CD4-positive, alpha-beta memory T cell (primary cell): Measurements from ENCODE around the gene SEZ6L. TPM values are rescaled to one million over a fixed set of nuclear protein-coding genes. Genes with fewer than 3 reads are reported as not detected.
A peak's percentile ranks its signal among the peaks of the same experiment; 100 is the strongest.

Experiments
- CTCF ChIA-PET: fragments of 350-600 bp; sonication (Branson Sonifier 250); formaldehyde crosslinking; loops from one replicate; lab custom pipeline; 2021; ENCODE audit warnings: inconsistent platforms; ENCODE audit not compliant: partially characterized antibody; lab: Charles Lee
- POLR2A ChIA-PET: fragments of 350-600 bp; sonication (Branson Sonifier 250); formaldehyde crosslinking; loops from one replicate; lab custom pipeline; 2021; ENCODE audit not compliant: partially characterized antibody; lab: Charles Lee
- DNase-seq, 5 donors: peaks; one replicate each; pipeline versions ENCODE4 v3.0.0 to v3.0.0-alpha.2; 2020 to 2022; ENCODE audit warnings: mixed read lengths in 1 of 5
- H3K27ac ChIP-seq: one replicate; pipeline ENCODE4 v1.7.0; 2013; ENCODE audit warnings: low read depth, low read length
- H3K27me3 ChIP-seq: 2 replicates; pipeline ENCODE4 v1.7.0; 2013; ENCODE audit warnings: mild to moderate bottlenecking, low read length, moderate library complexity; ENCODE audit not compliant: insufficient read depth
- H3K36me3 ChIP-seq: 2 replicates; pipeline ENCODE4 v1.7.0; 2013; ENCODE audit warnings: mild to moderate bottlenecking, low read length, moderate library complexity; ENCODE audit not compliant: insufficient read depth
- H3K4me1 ChIP-seq: 2 replicates; pipeline ENCODE4 v1.7.0; 2013; ENCODE audit warnings: mild to moderate bottlenecking, low read length, moderate library complexity; ENCODE audit not compliant: insufficient read depth
- H3K4me3 ChIP-seq, 2 donors: one replicate each; pipeline ENCODE4 v1.7.0; 2013; ENCODE audit warnings: low read length in 2 of 2, mild to moderate bottlenecking in 1 of 2
- H3K9me3 ChIP-seq, 2 donors: one replicate each; pipeline ENCODE4 v1.7.0; 2013; ENCODE audit warnings: low read length in 2 of 2, control low read depth in 1 of 2; ENCODE audit not compliant: control insufficient read depth in 1 of 2
- H3K27ac Mint-ChIP-seq, 7 donors: one replicate each; pipeline ENCODE4 v1.8.0; 2020 to 2021; ENCODE audit warnings: mixed read lengths in 7 of 7, mild to moderate bottlenecking in 6 of 7, inconsistent platforms in 3 of 7, moderate library complexity in 3 of 7
- H3K27me3 Mint-ChIP-seq, 2 donors: one replicate each; pipeline ENCODE4 v1.8.0; 2020 to 2021; ENCODE audit warnings: mixed read lengths in 2 of 2
- H3K36me3 Mint-ChIP-seq, 2 donors: one replicate each; pipeline ENCODE4 v1.8.0; 2020 to 2021; ENCODE audit warnings: mixed read lengths in 2 of 2, inconsistent platforms in 1 of 2, mild to moderate bottlenecking in 1 of 2
- H3K4me1 Mint-ChIP-seq, 4 donors: one replicate each; pipeline ENCODE4 v1.8.0; 2020 to 2021; ENCODE audit warnings: mixed read lengths in 4 of 4, mild to moderate bottlenecking in 1 of 4
- H3K4me3 Mint-ChIP-seq, 8 donors: one replicate each; pipeline ENCODE4 v1.8.0; 2020 to 2021; ENCODE audit warnings: mixed read lengths in 8 of 8, mild to moderate bottlenecking in 7 of 8, moderate library complexity in 6 of 8, inconsistent platforms in 3 of 8
- H3K9me3 Mint-ChIP-seq, 8 donors: one replicate each; pipeline ENCODE4 v1.8.0; 2020 to 2021; ENCODE audit warnings: mixed read lengths in 8 of 8, mild to moderate bottlenecking in 5 of 8, inconsistent platforms in 3 of 8, moderate library complexity in 1 of 8
- intact Hi-C: fragments of 100-400 bp; cut with micrococcal nuclease; formaldehyde crosslinking; loops from one replicate; pipeline ENCODE4 v1.15.1; 2023
- polyA plus RNA-seq, 2 donors: library from polyadenylated mRNA; unstranded; fragments of 300-500 nt; fragmentation: Illumina TruSeq; gene quantifications; one replicate each; pipeline ENCODE4 v1.2.3, GENCODE V29; 2021
- total RNA-seq, 2 experiments: library from RNA; stranded (reverse); gene quantifications; one replicate each; pipeline ENCODE4 v1.2.3, GENCODE V29; 2021

Gene SEZ6L
- total RNA-seq (not detected), polyA plus RNA-seq (not detected)

DNA sequence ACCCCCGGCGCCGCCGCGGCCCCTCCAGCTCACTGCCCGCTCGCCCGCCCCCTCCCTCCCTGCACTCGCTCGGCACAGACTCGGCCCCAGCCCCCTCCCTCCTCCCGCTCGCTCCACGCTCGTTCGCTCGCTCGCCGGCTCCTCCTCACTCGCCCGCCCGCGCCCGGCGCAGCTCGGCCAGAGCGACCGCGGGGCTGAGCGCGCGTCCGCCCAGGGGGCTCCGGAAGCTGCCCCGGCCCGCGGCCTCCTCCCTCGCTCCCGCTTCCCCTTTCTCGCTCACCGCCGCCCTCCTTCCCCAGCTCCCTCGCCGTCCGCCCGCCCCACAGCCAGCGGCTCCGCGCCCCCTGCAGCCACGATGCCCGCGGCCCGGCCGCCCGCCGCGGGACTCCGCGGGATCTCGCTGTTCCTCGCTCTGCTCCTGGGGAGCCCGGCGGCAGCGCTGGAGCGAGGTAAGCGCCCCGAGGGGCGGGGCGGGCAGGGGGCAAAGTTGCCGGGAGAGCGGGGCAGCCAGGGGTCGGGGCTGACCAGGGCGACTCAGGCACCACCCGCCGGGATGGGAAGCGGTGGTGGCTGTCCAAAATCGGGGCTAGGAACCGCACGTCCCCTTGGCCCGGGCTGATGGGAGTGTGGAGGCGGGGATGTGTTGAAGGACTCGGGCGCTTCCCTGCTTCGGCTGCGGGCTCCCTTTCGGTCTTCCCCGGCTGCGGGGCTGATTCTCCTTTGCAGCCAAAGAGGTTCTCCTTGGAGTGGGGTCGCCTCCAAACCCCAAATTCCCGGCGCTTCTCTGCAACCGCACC, at the start of gene SEZ6L:
Gene SEZ6L, plus strand, starts transcription at position 148 of the 797 bp plus-strand sequence. Its CDS starts 208 bp downstream, at position 356.
- no peaks in the 10 kb centered on the region for H3K36me3 ChIP-seq
- POLR2A ChIA-PET, result no interaction called here
- CTCF ChIA-PET, result no interaction called here
- H3K4me3 ChIP-seq, result no peak within 1 kb of the TSS
- H3K27ac ChIP-seq, result no peak within 1 kb of the TSS
- no peak for DNase-seq
- no peaks in the 10 kb centered on the region for H3K9me3 ChIP-seq
- Mint-ChIP-seq H3K9me3 (peaks cover 0 to 9% (median under 1%) of the 10 kb centered on the region in 8 donors), H3K4me3 (peak within 1 kb of the TSS in 4 of 8 donors; percentile 22 to 59 (median 42)), H3K27me3 (peaks cover 35 to 44% of the 10 kb centered on the region in 2 donors), H3K4me1 (peaks cover 0 to 12% (median 3%) of the 10 kb centered on the region in 4 donors), H3K36me3 (peaks cover 0 to 7% of the 10 kb centered on the region in 2 donors), H3K27ac (peak within 1 kb of the TSS in 1 of 7 donors; percentile 4)
- no peaks in the 10 kb centered on the region for H3K4me1 ChIP-seq
- intact Hi-C loops, result no loop called here
- peaks cover 13% of the 10 kb centered on the region for H3K27me3 ChIP-seq

DNA sequence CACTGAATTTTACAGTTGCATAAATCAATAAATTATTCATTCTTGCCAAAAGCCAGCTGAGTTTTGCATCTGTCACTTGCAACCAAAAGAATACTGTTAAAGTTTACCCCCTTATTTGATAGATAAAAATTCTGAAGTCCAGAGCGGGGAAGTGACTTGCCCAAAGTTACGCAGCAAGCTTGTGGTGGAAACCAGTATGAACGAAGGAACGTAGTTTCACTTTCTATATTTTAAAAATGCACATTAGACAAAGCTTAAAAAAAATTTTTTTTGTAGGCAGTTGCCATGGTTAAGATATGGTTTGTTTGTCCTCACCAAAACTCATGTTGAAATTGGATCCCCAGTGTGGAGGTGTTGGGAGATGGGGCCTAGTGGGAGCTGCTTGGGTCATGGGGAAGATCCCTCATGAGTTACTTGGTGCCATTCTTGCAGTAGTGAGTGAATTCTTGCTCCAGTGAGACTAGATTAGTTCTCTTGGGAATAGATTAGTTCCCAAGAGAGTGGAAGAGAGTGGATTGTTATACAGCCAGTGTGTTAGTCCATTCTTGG, 46.3 kb upstream of the SEZ6L start:
- Mint-ChIP-seq H3K9me3 (peaks cover 0 to 4% (median 0%) of the 10 kb centered on the region in 8 donors), H3K4me1 (peaks cover 0 to 6% (median under 1%) of the 10 kb centered on the region in 4 donors), H3K27me3 (no peaks in the 10 kb centered on the region), H3K4me3 (peak overlapping the region; percentile 3 to 61 (median 47)), H3K36me3 (no peaks in the 10 kb centered on the region), H3K27ac (peak overlapping the region in 2 of 7 donors; percentile 17 to 60)
- POLR2A ChIA-PET, result no interaction called here
- Histone ChIP-seq H3K36me3 (no peaks in the 10 kb centered on the region), H3K4me3 (peak overlapping the region in 1 of 2 donors; percentile 14), H3K27ac (no peak overlapping the region), H3K9me3 (no peaks in the 10 kb centered on the region), H3K27me3 (no peaks in the 10 kb centered on the region), H3K4me1 (no peaks in the 10 kb centered on the region)
- intact Hi-C loops, result no loop called here
- CTCF ChIA-PET, result no interaction called here
- no peak for DNase-seq

DNA sequence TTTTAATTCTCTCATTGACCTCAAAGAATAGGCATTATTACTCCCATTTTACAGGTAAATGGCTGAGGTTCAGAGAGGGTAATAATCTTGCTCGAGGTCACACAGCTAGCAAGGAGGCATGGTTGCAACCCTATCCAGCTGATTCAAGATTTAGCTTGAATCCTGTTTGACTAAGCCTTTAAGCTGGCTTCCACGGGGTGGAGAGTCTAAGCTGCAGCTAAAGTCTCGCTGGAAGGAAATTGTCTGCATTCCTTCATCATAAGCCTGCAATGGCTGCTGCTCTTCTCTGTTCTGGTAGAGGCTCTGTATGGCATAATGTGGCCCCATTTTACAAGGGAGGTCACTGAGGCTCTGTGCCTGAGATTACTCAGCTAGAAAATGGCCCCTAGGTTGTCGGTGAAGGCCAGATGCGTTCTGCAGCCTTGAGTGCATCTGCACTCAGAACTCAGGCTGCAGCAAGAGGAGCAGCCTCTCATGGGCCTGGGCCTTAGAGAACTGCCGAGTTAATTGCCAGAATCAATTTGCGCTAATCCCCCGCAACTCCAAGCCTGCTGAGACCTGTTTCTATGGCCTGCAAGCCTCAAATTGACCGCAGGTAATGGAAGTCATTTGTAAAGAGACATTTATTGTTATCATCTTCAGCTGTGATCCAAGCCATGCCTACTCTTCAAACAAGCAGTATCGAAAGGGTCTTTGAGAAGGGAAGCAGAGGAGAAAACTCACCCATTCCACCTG, 44.1 kb upstream of the SEZ6L start:
- CTCF ChIA-PET, result no interaction called here

DNA sequence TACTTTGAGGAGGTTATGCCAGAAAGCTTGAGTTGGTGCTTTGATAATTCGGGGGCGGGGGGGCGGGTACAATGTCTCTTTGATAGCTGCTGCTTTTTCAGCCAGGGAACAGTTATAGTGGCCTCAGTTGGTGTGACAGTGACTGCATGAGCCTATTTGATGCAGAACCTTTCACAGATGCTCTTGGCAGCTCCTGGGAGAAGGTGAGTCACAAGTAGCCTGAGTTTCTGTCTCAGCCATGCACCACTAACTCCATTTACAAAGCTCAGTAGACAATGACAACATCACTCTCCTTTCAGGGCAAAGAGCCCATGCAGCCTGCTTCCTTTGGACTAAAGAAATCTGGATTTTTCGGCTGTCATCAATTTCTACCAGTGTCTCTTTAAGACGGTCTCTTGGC, 42.1 kb upstream of the SEZ6L start:
- Histone ChIP-seq H3K36me3 (no peaks in the 10 kb centered on the region), H3K27me3 (no peaks in the 10 kb centered on the region), H3K4me3 (no peak overlapping the region), H3K4me1 (no peaks in the 10 kb centered on the region), H3K27ac (no peak overlapping the region), H3K9me3 (no peaks in the 10 kb centered on the region)
- H3K9me3 Mint-ChIP-seq, result peaks cover 0 to 3% (median 0%) of the 10 kb centered on the region in 8 donors
- H3K27ac Mint-ChIP-seq, result no peak overlapping the region
- peaks cover 2 to 3% of the 10 kb centered on the region in 2 donors for H3K27me3 Mint-ChIP-seq
- ChIA-PET POLR2A (no interaction called here), CTCF (interaction anchor here (1.2 kb wide), 1 partner anchor 17 kb away, joined by 3 read pairs; no protein-coding TSS in a partner anchor)
- no peaks in the 10 kb centered on the region for H3K36me3 Mint-ChIP-seq
- DNase-seq, result no peak
- H3K4me3 Mint-ChIP-seq, result no peak overlapping the region
- intact Hi-C loops, result no loop called here
- peaks cover 0 to 3% (median under 1%) of the 10 kb centered on the region in 4 donors for H3K4me1 Mint-ChIP-seq

More for the DNA sequence above, 44.1 kb upstream of the SEZ6L start:
- POLR2A ChIA-PET, result no interaction called here
- DNase-seq, result no peak
- H3K4me1 ChIP-seq, result no peaks in the 10 kb centered on the region
- H3K36me3 Mint-ChIP-seq, result no peaks in the 10 kb centered on the region
- intact Hi-C loops, result no loop called here
- no peak overlapping the region for H3K27ac Mint-ChIP-seq
- peaks cover 0 to 2% of the 10 kb centered on the region in 2 donors for H3K27me3 Mint-ChIP-seq
- no peak overlapping the region for H3K4me3 ChIP-seq
- no peaks in the 10 kb centered on the region for H3K36me3 ChIP-seq
- H3K27ac ChIP-seq, result no peak overlapping the region
- no peaks in the 10 kb centered on the region for H3K27me3 ChIP-seq
- no peaks in the 10 kb centered on the region for H3K9me3 ChIP-seq
- H3K9me3 Mint-ChIP-seq, result peaks cover 0 to 3% (median 0%) of the 10 kb centered on the region in 8 donors
- H3K4me1 Mint-ChIP-seq, result peaks cover 0 to 6% (median under 1%) of the 10 kb centered on the region in 4 donors
- no peak overlapping the region for H3K4me3 Mint-ChIP-seq

DNA sequence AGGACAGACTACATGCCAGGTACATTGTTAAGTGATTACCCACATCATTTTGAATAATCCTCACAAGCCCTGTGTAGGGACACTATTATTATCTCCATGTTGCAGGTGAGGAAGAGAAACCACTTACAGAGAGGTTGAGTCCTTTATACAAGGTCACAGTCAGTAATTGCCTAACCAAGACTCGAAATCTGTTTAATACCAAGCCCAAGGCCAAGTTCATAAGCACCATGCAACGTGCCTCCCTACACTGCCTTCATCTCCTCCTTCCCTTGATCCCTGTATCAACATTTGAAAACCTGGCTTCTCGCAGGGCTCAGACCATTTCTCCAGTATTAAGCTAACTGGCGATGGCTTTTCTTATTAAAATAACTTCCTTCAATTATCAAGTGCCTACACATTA, 41.7 kb upstream of the SEZ6L start:
- no peak for DNase-seq
- Mint-ChIP-seq H3K9me3 (peaks cover 0 to 3% (median 0%) of the 10 kb centered on the region in 8 donors), H3K36me3 (no peaks in the 10 kb centered on the region), H3K4me1 (peaks cover 0 to 2% (median 0%) of the 10 kb centered on the region in 4 donors), H3K27ac (peak overlapping the region in 1 of 7 donors; percentile 28), H3K4me3 (no peak overlapping the region), H3K27me3 (peaks cover 2 to 3% of the 10 kb centered on the region in 2 donors)
- Histone ChIP-seq H3K4me3 (no peak overlapping the region), H3K27me3 (no peaks in the 10 kb centered on the region), H3K4me1 (no peaks in the 10 kb centered on the region), H3K36me3 (no peaks in the 10 kb centered on the region), H3K27ac (no peak overlapping the region), H3K9me3 (no peaks in the 10 kb centered on the region)
- ChIA-PET CTCF (no interaction called here), POLR2A (no interaction called here)
- intact Hi-C loops, result no loop called here

DNA sequence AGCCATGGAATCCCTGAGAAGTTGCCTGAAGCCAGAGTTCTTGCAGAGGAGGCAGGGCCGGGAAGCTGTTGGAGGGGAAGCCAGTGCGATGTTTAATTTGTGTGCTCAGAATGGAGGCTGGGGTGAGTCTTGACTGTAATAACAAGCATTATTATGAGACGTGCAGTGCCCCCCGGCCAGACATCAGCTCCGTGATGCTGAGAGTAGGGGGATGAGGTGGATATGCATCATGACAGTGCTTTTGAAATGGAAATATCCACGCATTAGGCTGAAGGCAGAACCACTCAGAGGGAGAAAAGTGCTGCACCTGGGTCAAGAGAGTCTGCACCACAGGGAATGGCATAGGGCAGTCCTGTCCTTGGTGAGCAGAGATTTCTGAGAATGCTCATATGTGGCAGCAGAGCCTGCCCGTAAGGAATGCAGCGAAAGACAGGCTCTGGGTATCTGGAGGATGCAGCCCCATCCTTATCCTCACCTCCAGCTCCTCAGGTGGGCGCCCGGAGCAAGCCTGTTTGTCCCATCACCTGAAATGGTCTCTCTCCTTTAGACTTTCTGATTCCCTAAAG, 37.6 kb upstream of the SEZ6L start:
- no peaks in the 10 kb centered on the region for H3K9me3 ChIP-seq
- Mint-ChIP-seq H3K4me1 (peaks cover 0 to 1% (median 0%) of the 10 kb centered on the region in 4 donors), H3K27ac (no peak overlapping the region), H3K27me3 (peaks cover 2 to 5% of the 10 kb centered on the region in 2 donors), H3K4me3 (no peak overlapping the region), H3K36me3 (no peaks in the 10 kb centered on the region), H3K9me3 (peaks cover 0 to under 1% (median 0%) of the 10 kb centered on the region in 8 donors)
- H3K27me3 ChIP-seq, result no peaks in the 10 kb centered on the region
- ChIA-PET CTCF (no interaction called here), POLR2A (no interaction called here)
- no peak for DNase-seq
- no peaks in the 10 kb centered on the region for H3K4me1 ChIP-seq
- H3K36me3 ChIP-seq, result no peaks in the 10 kb centered on the region
- H3K4me3 ChIP-seq, result no peak overlapping the region
- intact Hi-C loops, result no loop called here
- no peak overlapping the region for H3K27ac ChIP-seq
